NB4 (cell line): ENCODE measurements around the gene PDK2.

Experiments
- CTCF ChIP-seq: IDR thresholded peaks from one replicate; pipeline ENCODE4 v1.5.1; 2012; ENCODE audit warnings: low read depth, low read length
- MYC ChIP-seq: IDR thresholded peaks from 2 replicates; pipeline ENCODE4 v1.6.1; 2011; ENCODE audit warnings: low read depth, low read length
- POLR2A ChIP-seq: IDR thresholded peaks from 2 replicates; pipeline ENCODE4 v1.6.1; 2011; ENCODE audit warnings: mild to moderate bottlenecking; ENCODE audit not compliant: insufficient read length; ENCODE audit errors: extremely low read depth
- TF ChIP-seq, protein P1 (sequence below): IDR thresholded peaks from 2 replicates; pipeline ENCODE4 v1.6.1; 2011; ENCODE audit warnings: low read depth, low read length

DNA sequence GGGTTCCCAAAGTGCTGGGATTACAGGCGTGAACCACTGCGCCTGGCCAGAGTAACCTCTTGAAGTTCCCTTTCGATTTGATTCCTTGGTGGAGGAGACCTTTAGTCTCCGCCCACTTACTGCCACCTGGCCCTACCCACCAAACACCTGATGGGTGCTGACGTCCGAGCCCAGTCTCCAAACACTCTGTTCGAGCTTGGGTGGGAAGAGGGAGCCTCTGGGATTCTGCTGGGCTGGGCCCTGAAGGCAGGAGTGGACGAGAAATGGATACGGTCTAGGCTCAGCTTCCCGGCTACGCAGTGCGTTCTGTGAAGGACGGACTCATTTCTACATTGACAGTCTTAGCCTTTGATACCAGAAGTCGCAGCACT, 40.1 kb upstream of the PDK2 start:
- TF ChIP-seq CTCF = no peak
- TF ChIP-seq, protein P1, sequence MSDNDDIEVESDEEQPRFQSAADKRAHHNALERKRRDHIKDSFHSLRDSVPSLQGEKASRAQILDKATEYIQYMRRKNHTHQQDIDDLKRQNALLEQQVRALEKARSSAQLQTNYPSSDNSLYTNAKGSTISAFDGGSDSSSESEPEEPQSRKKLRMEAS = no peak
- TF ChIP-seq POLR2A = no peak
- TF ChIP-seq MYC = no peak
